OCI-LY7 (cell line): ENCODE results near the gene SGO2.

Experiments
- EZH2phosphoT487 ChIP-seq: fragments of 200-600 bp; sonication (generic); IDR thresholded peaks from 2 replicates; pipeline ENCODE4 v1.6.1; 2018; ENCODE audit warnings: low read depth, borderline replicate concordance, mild to moderate bottlenecking, mixed run types, antibody characterized with exemption, low read length, moderate library complexity, mixed read lengths
- TF ChIP-seq, protein P1 (sequence below): fragments of 200-600 bp; sonication (generic); conservative IDR thresholded peaks from 2 replicates; pipeline ENCODE4 v1.5.1; 2014; ENCODE audit warnings: mild to moderate bottlenecking, antibody characterized with exemption, low read length, moderate library complexity, mixed read lengths

DNA sequence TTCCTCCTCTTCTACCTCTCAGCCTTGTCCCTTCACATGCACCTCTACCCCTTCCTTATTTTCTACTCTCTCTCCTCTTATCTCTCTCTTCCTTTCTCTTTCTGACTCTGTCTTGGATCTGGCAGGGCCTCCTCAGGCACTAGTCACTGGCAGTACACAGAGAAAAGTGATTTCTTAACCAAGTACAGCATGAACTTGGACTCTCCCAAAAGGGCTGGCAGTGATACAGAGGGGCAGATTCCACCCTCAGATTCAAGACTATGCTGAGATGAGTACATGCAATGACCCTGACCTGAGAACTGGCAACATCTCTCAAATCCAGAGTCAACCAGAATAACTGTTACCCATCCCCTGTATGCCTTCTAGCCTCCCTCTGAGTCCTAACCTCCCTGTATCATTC, 64.1 kb downstream of the SGO2 start:
- TF ChIP-seq EZH2phosphoT487: no peak
- TF ChIP-seq, protein P1, sequence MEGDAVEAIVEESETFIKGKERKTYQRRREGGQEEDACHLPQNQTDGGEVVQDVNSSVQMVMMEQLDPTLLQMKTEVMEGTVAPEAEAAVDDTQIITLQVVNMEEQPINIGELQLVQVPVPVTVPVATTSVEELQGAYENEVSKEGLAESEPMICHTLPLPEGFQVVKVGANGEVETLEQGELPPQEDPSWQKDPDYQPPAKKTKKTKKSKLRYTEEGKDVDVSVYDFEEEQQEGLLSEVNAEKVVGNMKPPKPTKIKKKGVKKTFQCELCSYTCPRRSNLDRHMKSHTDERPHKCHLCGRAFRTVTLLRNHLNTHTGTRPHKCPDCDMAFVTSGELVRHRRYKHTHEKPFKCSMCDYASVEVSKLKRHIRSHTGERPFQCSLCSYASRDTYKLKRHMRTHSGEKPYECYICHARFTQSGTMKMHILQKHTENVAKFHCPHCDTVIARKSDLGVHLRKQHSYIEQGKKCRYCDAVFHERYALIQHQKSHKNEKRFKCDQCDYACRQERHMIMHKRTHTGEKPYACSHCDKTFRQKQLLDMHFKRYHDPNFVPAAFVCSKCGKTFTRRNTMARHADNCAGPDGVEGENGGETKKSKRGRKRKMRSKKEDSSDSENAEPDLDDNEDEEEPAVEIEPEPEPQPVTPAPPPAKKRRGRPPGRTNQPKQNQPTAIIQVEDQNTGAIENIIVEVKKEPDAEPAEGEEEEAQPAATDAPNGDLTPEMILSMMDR: no peak
